K562 (cell line): ENCODE data around the gene HBB. TPM values are rescaled to one million over a fixed set of nuclear protein-coding genes. Genes with fewer than 3 reads are reported as not detected.

Source experiments
- ARID4B ChIP-seq: sonication (generic); formaldehyde crosslinking; IDR thresholded peaks from 2 replicates; pipeline ENCODE4 v1.8.0; 2022; ENCODE audit warnings: mild to moderate bottlenecking, missing genetic modification reagents
- ASH1L ChIP-seq: fragments of 450-650 bp; IDR thresholded peaks from 2 replicates; pipeline ENCODE4 v1.6.1; 2018; ENCODE audit warnings: borderline replicate concordance, mild to moderate bottlenecking, low read depth; ENCODE audit not compliant: partially characterized antibody
- BMI1 ChIP-seq: fragments of 150-350 bp; IDR thresholded peaks from 2 replicates; pipeline ENCODE4 v1.6.1; 2014; ENCODE audit warnings: low read length
- HMBOX1 ChIP-seq: sonication (generic); IDR thresholded peaks from 2 replicates; pipeline ENCODE4 v1.6.1; 2016
- HSF4 ChIP-seq: fragments of 250-450 bp; sonication (Bioruptor Pico); IDR thresholded peaks from 2 replicates; pipeline ENCODE4 v2.1.2; 2022; ENCODE audit warnings: mild to moderate bottlenecking, moderate library complexity, borderline replicate concordance
- KDM5B ChIP-seq: fragments of 200-600 bp; sonication (generic); IDR thresholded peaks from 2 replicates; pipeline ENCODE4 v1.6.1; 2012; ENCODE audit warnings: low read depth, mild to moderate bottlenecking, moderate library complexity, low read length, control low read depth, inconsistent platforms; ENCODE audit not compliant: insufficient replicate concordance
- KLF13 ChIP-seq: fragments of 450-650 bp; IDR thresholded peaks from 2 replicates; pipeline ENCODE4 v1.6.1; 2016; ENCODE audit warnings: missing genetic modification characterization, low read depth, mild to moderate bottlenecking, missing compliant biosample characterization, moderate library complexity, borderline replicate concordance
- PKNOX1 ChIP-seq: fragments of 450-650 bp; IDR thresholded peaks from 2 replicates; pipeline ENCODE4 v1.6.1; 2016
- RBM39 ChIP-seq: fragments of 200-400 bp; formaldehyde crosslinking; optimal IDR thresholded peaks from 2 replicates; pipeline ENCODE3; 2018; ENCODE audit warnings: low read depth, low read length
- ZNF140 ChIP-seq: fragments of 250-450 bp; sonication (Bioruptor Pico); IDR thresholded peaks from 2 replicates; pipeline ENCODE4 v1.8.0; 2021; ENCODE audit warnings: moderate library complexity, mild to moderate bottlenecking, inconsistent platforms
- ZNF407 ChIP-seq: fragments of 450-650 bp; IDR thresholded peaks from 2 replicates; pipeline ENCODE4 v1.6.1; 2016; ENCODE audit warnings: low read depth
- ZSCAN29 ChIP-seq: fragments of 450-650 bp; IDR thresholded peaks from 2 replicates; pipeline ENCODE4 v1.6.1; 2017
- polyA plus RNA-seq, 8 experiments: library from polyadenylated mRNA; depleted of rRNA in 4 of 8; stranded (reverse) in 5 of 8; unstranded in 3 of 8; fragments of >200 nt; fragmentation: Nextera tagmentation in 2 of 8; fragmentation: Illumina TruSeq in 1 of 8; extraction: Ambion mirVana in 2 of 8; extraction: Trizol in 1 of 8; gene quantifications; 2 replicates each; pipeline versions ENCODE4 v1.2.1 to v1.2.3, GENCODE V29; 2011 to 2014; ENCODE audit warnings: inconsistent platforms in 1 of 8, missing spikeins in 1 of 8
- total RNA-seq, 7 experiments: library from RNA; depleted of rRNA in 6 of 7; stranded (reverse); fragments of >200 nt in 6 of 7; fragmentation: Illumina TruSeq in 2 of 7; extraction: Trizol in 2 of 7; gene quantifications; 2 replicates each; pipeline versions ENCODE4 v1.2.1 to v1.2.3, GENCODE V29; 2011 to 2021; ENCODE audit warnings: low replicate concordance in 1 of 7

Gene HBB
- total and polyA plus RNA-seq, 9 of the 15 experiments (the other 6 are each of a cell fraction or from before 2014, with no cell fraction given) = 0.33 to 3.4 (median 1.2) TPM; not detected in 2

GRCh38 chr11:5258543-5259262 lies 31.8 kb upstream of the HBB start (continued):
- 0 out of 2 replicates have a peak, but pooled peaks have one; percentile 22 for TF ChIP-seq HSF4 (CRISPR knock-in tag)
- no peak for TF ChIP-seq RBM39
- TF ChIP-seq ZNF407 = peak; percentile 34; the same call in 1 of the 2 replicates
- TF ChIP-seq KDM5B = no peak
- no peak for TF ChIP-seq ASH1L
- TF ChIP-seq BMI1 = no peak
- TF ChIP-seq HMBOX1 = peak; percentile 84
- no peak for TF ChIP-seq ZNF140
- TF ChIP-seq ZSCAN29 = no peak
- TF ChIP-seq ARID4B (CRISPR knock-in tag) = peak; percentile 51; the same call in 1 of the 2 replicates
- TF ChIP-seq KLF13 = peak; percentile 36; the same call in 1 of the 2 replicates
- peak; percentile 57 for TF ChIP-seq PKNOX1
